Breast epithelium (tissue), 4 donors: ENCODE measurements around the gene SOCS2. TPM values are rescaled to one million over a fixed set of nuclear protein-coding genes. Genes with fewer than 3 reads are reported as not detected.

ENCODE experiments used
- DNase-seq, 2 donors: peaks; one replicate each; pipeline ENCODE4 v3.0.0-alpha.2; 2019; ENCODE audit warnings: low spot score in 2 of 2
- H3K27ac ChIP-seq, 2 donors: fragments of 200-600 bp; sonication (generic) in 1 of 2; one replicate each; pipeline ENCODE4 v1.5.1; 2016 to 2019; ENCODE audit warnings: mild to moderate bottlenecking in 1 of 2
- H3K27me3 ChIP-seq, 2 donors: fragments of 200-600 bp; sonication (generic) in 1 of 2; one replicate each; pipeline versions ENCODE4 v1.5.1 to v1.6.0; 2017 to 2019; ENCODE audit warnings: control low read depth in 1 of 2, mild to moderate bottlenecking in 1 of 2
- H3K36me3 ChIP-seq: fragments of 200-600 bp; one replicate; pipeline ENCODE4 v1.5.1; 2019
- H3K4me1 ChIP-seq, 2 donors: fragments of 200-600 bp; sonication (generic); one replicate each; pipeline ENCODE4 v1.5.1; 2016 to 2019; ENCODE audit warnings: control low read depth in 1 of 2
- H3K4me3 ChIP-seq, 3 donors: fragments of 200-600 bp; sonication (generic); 1 replicate in 2 of 3; 2 replicates in 1 of 3; pipeline ENCODE4 v1.5.1; 2016 to 2019; ENCODE audit warnings: mild to moderate bottlenecking in 3 of 3, moderate library complexity in 2 of 3
- H3K9me3 ChIP-seq, 2 donors: fragments of 200-600 bp; sonication (generic) in 1 of 2; one replicate each; pipeline ENCODE4 v1.5.1; 2016 to 2019; ENCODE audit warnings: control low read depth in 1 of 2
- CTCF ChIP-seq, 3 donors: fragments of 450-650 bp; IDR thresholded peaks; one replicate each; pipeline ENCODE4 v1.5.1; 2016 to 2017; ENCODE audit warnings: antibody characterized with exemption in 3 of 3, mild to moderate bottlenecking in 3 of 3, moderate library complexity in 3 of 3
- POLR2A ChIP-seq: fragments of 450-650 bp; IDR thresholded peaks from one replicate; pipeline ENCODE4 v1.6.1; 2016; ENCODE audit warnings: antibody characterized with exemption, mild to moderate bottlenecking, moderate library complexity
- POLR2AphosphoS5 ChIP-seq, 3 donors: sonication (generic); formaldehyde crosslinking; IDR thresholded peaks; one replicate each; pipeline ENCODE4 v1.6.1; 2017; ENCODE audit warnings: antibody characterized with exemption in 3 of 3
- intact Hi-C: fragments of 100-400 bp; cut with DNase I; formaldehyde crosslinking; loops from one replicate; pipeline ENCODE4 v1.15.1; 2023; ENCODE audit warnings: low total_unique reads
- total RNA-seq, 3 donors: library from RNA; depleted of rRNA; stranded (reverse); fragments of >200 nt; gene quantifications; one replicate each; pipeline ENCODE4 v1.1.0, GENCODE V29; 2016

The SOCS2 gene
- total RNA-seq, 3 donors from 2014 or later: 29.0 to 59.4 (median 59.0) TPM

- Histone ChIP-seq H3K27me3 (no peaks in the 10 kb centered on the region), H3K36me3 (no peaks in the 10 kb centered on the region), H3K27ac (no peak overlapping the region), H3K4me3 (no peak overlapping the region), H3K4me1 (no peaks in the 10 kb centered on the region), H3K9me3 (no peaks in the 10 kb centered on the region)
- no peak for DNase-seq
- TF ChIP-seq POLR2AphosphoS5 (IDR thresholded peaks at IDR 0.05): no peak
- TF ChIP-seq CTCF (IDR thresholded peaks at IDR 0.05): no peak
- TF ChIP-seq POLR2A: no peak
- intact Hi-C loops: loop anchor here (5.0 kb wide), 1 partner anchor 739 kb away; no protein-coding TSS in a partner anchor
Measured at GRCh38 chr12:93533310-93533709, 39.2 kb upstream of the SOCS2 start.

- no peaks in the 10 kb centered on the region for H3K36me3 ChIP-seq
- H3K4me3 ChIP-seq: no peak overlapping the region
- no peak for DNase-seq
- H3K4me1 ChIP-seq: no peaks in the 10 kb centered on the region
- no peaks in the 10 kb centered on the region for H3K27me3 ChIP-seq
- intact Hi-C loops: no loop called here
- no peaks in the 10 kb centered on the region for H3K9me3 ChIP-seq
- TF ChIP-seq POLR2AphosphoS5 (IDR thresholded peaks at IDR 0.05) (no peak), CTCF (IDR thresholded peaks at IDR 0.05) (no peak), POLR2A (no peak)
- no peak overlapping the region for H3K27ac ChIP-seq
Measured at GRCh38 chr12:93536111-93536765, 36.2 kb upstream of the SOCS2 start.

GRCh38 chr12:93536766-93537488 is 35.5 kb upstream of the SOCS2 start:
- Histone ChIP-seq H3K9me3 (no peaks in the 10 kb centered on the region), H3K4me3 (no peak overlapping the region), H3K36me3 (no peaks in the 10 kb centered on the region), H3K27me3 (no peaks in the 10 kb centered on the region), H3K27ac (no peak overlapping the region), H3K4me1 (no peaks in the 10 kb centered on the region)
- intact Hi-C loops: no loop called here
- TF ChIP-seq CTCF (IDR thresholded peaks at IDR 0.05) (no peak), POLR2AphosphoS5 (IDR thresholded peaks at IDR 0.05) (no peak), POLR2A (no peak)
- no peak for DNase-seq

- Histone ChIP-seq H3K27me3 (no peaks in the 10 kb centered on the region), H3K4me1 (no peaks in the 10 kb centered on the region)
- intact Hi-C loops: no loop called here
Measured at GRCh38 chr12:93537769-93538168, 34.7 kb upstream of the SOCS2 start.

More at GRCh38 chr12:93537769-93538168, 34.7 kb upstream of the SOCS2 start:
- no peak overlapping the region for H3K27ac ChIP-seq
- H3K9me3 ChIP-seq: no peaks in the 10 kb centered on the region
- H3K4me3 ChIP-seq: no peak overlapping the region
- no peak for DNase-seq
- TF ChIP-seq CTCF (IDR thresholded peaks at IDR 0.05) (no peak), POLR2A (no peak), POLR2AphosphoS5 (IDR thresholded peaks at IDR 0.05) (no peak)
- H3K36me3 ChIP-seq: no peaks in the 10 kb centered on the region
